H1 (cell line): Measurements from ENCODE around the gene VEZT. TPM values are rescaled to one million over a fixed set of nuclear protein-coding genes. Genes with fewer than 3 reads are reported as not detected.

Experiments used
- CTCF ChIA-PET: fragments of 300-600 bp; sonication (Branson Sonifier 250); formaldehyde crosslinking; loops from one replicate; lab custom pipeline; 2021; ENCODE audit not compliant: partially characterized antibody; lab: Charles Lee
- POLR2A ChIA-PET: fragments of 300-600 bp; sonication (Branson Sonifier 250); formaldehyde crosslinking; loops from one replicate; lab custom pipeline; 2021; ENCODE audit warnings: inconsistent platforms; ENCODE audit not compliant: partially characterized antibody; lab: Charles Lee
- DNase-seq, 2 experiments: peaks; one replicate each; pipeline versions ENCODE4 v3.0.0 to v3.0.0-alpha.2; 2010 to 2022; ENCODE audit warnings: low spot score in 2 of 2, low read depth in 1 of 2, mixed read lengths in 1 of 2
- FAIRE-seq: peaks from 2 replicates; lab custom pipeline; 2011; peaks lifted over from hg19 to GRCh38; lab: Jason Lieb, UNC
- H2AFZ ChIP-seq: 2 replicates; pipeline ENCODE4 v1.8.1; 2012; ENCODE audit warnings: low read length, inconsistent platforms
- H2AK5ac ChIP-seq: 2 replicates; pipeline ENCODE4 v1.6.1; 2013; ENCODE audit warnings: low read depth, low read length
- H2BK120ac ChIP-seq: replicated peaks from 2 replicates; pipeline ENCODE3; 2013; ENCODE audit warnings: low read depth, low read length, inconsistent platforms
- H2BK12ac ChIP-seq: 2 replicates; pipeline ENCODE4 v1.6.1; 2013; ENCODE audit warnings: low read depth, low read length
- H2BK15ac ChIP-seq: 2 replicates; pipeline ENCODE4 v1.6.1; 2013; ENCODE audit warnings: low read length
- H2BK20ac ChIP-seq: 2 replicates; pipeline ENCODE4 v1.6.1; 2013; ENCODE audit warnings: low read length
- H2BK5ac ChIP-seq: 2 replicates; pipeline ENCODE4 v1.6.1; 2013; ENCODE audit warnings: low read depth, low read length
- H3K14ac ChIP-seq: 2 replicates; pipeline ENCODE4 v1.6.1; 2013; ENCODE audit warnings: inconsistent platforms; ENCODE audit not compliant: insufficient read length
- H3K18ac ChIP-seq: 2 replicates; pipeline ENCODE4 v1.6.1; 2013; ENCODE audit warnings: low read length; ENCODE audit errors: extremely low read depth
- H3K23ac ChIP-seq: 2 replicates; pipeline ENCODE4 v1.6.1; 2013; ENCODE audit warnings: inconsistent platforms; ENCODE audit not compliant: insufficient read length
- H3K23me2 ChIP-seq: 2 replicates; pipeline ENCODE4 v1.6.1; 2013; ENCODE audit warnings: low read depth, low read length
- H3K27ac ChIP-seq: 2 replicates; pipeline ENCODE4 v1.6.1; 2011; ENCODE audit warnings: low read depth, low read length, inconsistent platforms
- H3K27me3 ChIP-seq, 4 experiments: replicated peaks in 1 of 4; 1 replicate in 1 of 4; 2 replicates in 3 of 4; pipeline versions ENCODE4 v1.6.1 to v1.8.1; 2011 to 2013; ENCODE audit warnings: low read length in 3 of 4, mild to moderate bottlenecking in 3 of 4, inconsistent platforms in 2 of 4, mixed read lengths in 2 of 4, moderate library complexity in 1 of 4; ENCODE audit not compliant: control insufficient read depth in 3 of 4, insufficient read depth in 3 of 4; ENCODE audit errors: extremely low read depth in 1 of 4
- H3K36me3 ChIP-seq, 4 experiments: 2 replicates each; pipeline versions ENCODE4 v1.6.1 to v1.8.1; 2011 to 2013; ENCODE audit warnings: mild to moderate bottlenecking in 4 of 4, low read length in 3 of 4, moderate library complexity in 2 of 4, control low read depth in 1 of 4, inconsistent platforms in 1 of 4; ENCODE audit not compliant: insufficient read depth in 4 of 4, control insufficient read depth in 2 of 4
- H3K4ac ChIP-seq: replicated peaks from 2 replicates; pipeline ENCODE3; 2013; ENCODE audit warnings: low read length, low read depth, mixed read lengths, inconsistent platforms; ENCODE audit not compliant: insufficient read length
- H3K4me1 ChIP-seq, 4 experiments: replicated peaks in 1 of 4; 1 replicate in 1 of 4; 2 replicates in 3 of 4; pipeline versions ENCODE4 v1.6.1 to v1.8.1; 2011 to 2013; ENCODE audit warnings: low read length in 3 of 4, inconsistent platforms in 2 of 4, mixed read lengths in 1 of 4; ENCODE audit not compliant: insufficient read depth in 4 of 4, control insufficient read depth in 3 of 4
- H3K4me2 ChIP-seq, 2 experiments: 2 replicates each; pipeline versions ENCODE4 v1.6.1 to v1.8.1; 2011 to 2013; ENCODE audit warnings: low read depth in 2 of 2, low read length in 2 of 2, control low read depth in 1 of 2, inconsistent platforms in 1 of 2, mild to moderate bottlenecking in 1 of 2; ENCODE audit not compliant: insufficient read depth in 1 of 2
- H3K4me3 ChIP-seq, 4 experiments: fragments of 200-600, 300-600 bp in 1 of 4; sonication (generic), shearing (Covaris generic), sonication (Bioruptor Twin) in 1 of 4; 2 replicates each; pipeline versions ENCODE4 v1.5.1 to v1.8.1; 2011 to 2016; ENCODE audit warnings: low read length in 4 of 4, low read depth in 3 of 4, control low read depth in 2 of 4, inconsistent platforms in 2 of 4, mild to moderate bottlenecking in 2 of 4, mixed read lengths in 1 of 4, moderate library complexity in 1 of 4; ENCODE audit not compliant: insufficient read depth in 2 of 4; ENCODE audit errors: extremely low read depth in 1 of 4
- H3K56ac ChIP-seq: replicated peaks from 2 replicates; pipeline ENCODE3; 2013; ENCODE audit warnings: low read depth, mild to moderate bottlenecking, mixed read lengths, low read length, inconsistent platforms; ENCODE audit not compliant: insufficient read length
- H3K79me1 ChIP-seq: 2 replicates; pipeline ENCODE4 v1.6.1; 2013; ENCODE audit warnings: low read depth, low read length, control low read depth
- H3K79me2 ChIP-seq, 2 experiments: 2 replicates each; pipeline versions ENCODE4 v1.6.1 to v1.8.1; 2012 to 2013; ENCODE audit warnings: low read length in 2 of 2, mild to moderate bottlenecking in 2 of 2, inconsistent platforms in 1 of 2; ENCODE audit not compliant: insufficient read depth in 2 of 2, control insufficient read depth in 1 of 2
- H3K9ac ChIP-seq, 4 experiments: replicated peaks in 1 of 4; 1 replicate in 1 of 4; 2 replicates in 3 of 4; pipeline versions ENCODE4 v1.6.1 to v1.8.1; 2011 to 2013; ENCODE audit warnings: low read depth in 3 of 4, low read length in 3 of 4, control low read depth in 2 of 4, mild to moderate bottlenecking in 2 of 4, moderate library complexity in 2 of 4, inconsistent platforms in 1 of 4; ENCODE audit errors: extremely low read depth in 1 of 4
- H3K9me3 ChIP-seq, 2 experiments: 2 replicates each; pipeline versions ENCODE4 v1.6.1 to v1.8.1; 2012 to 2013; ENCODE audit warnings: mild to moderate bottlenecking in 2 of 2, moderate library complexity in 2 of 2, control low read depth in 1 of 2, inconsistent platforms in 1 of 2, low read depth in 1 of 2, low read length in 1 of 2, mixed read lengths in 1 of 2; ENCODE audit not compliant: insufficient read depth in 2 of 2
- H4K20me1 ChIP-seq, 2 experiments: replicated peaks in 1 of 2; 2 replicates each; pipeline versions ENCODE3 to v1.8.1; 2011 to 2013; ENCODE audit warnings: inconsistent platforms in 2 of 2, low read length in 2 of 2, mild to moderate bottlenecking in 1 of 2; ENCODE audit not compliant: insufficient read depth in 2 of 2, control insufficient read depth in 1 of 2
- H4K5ac ChIP-seq: 2 replicates; pipeline ENCODE4 v1.6.1; 2013; ENCODE audit warnings: low read length, low read depth, mixed read lengths, inconsistent platforms; ENCODE audit not compliant: insufficient read length
- H4K8ac ChIP-seq: 2 replicates; pipeline ENCODE4 v1.8.0; 2013; ENCODE audit warnings: mild to moderate bottlenecking, moderate library complexity, low read length, inconsistent platforms; ENCODE audit not compliant: insufficient read depth; ENCODE audit errors: extremely low read depth
- H4K91ac ChIP-seq: replicated peaks from 2 replicates; pipeline ENCODE3; 2013; ENCODE audit warnings: low read length, mixed read lengths, inconsistent platforms; ENCODE audit not compliant: insufficient read length
- BRCA1 ChIP-seq: IDR thresholded peaks from 2 replicates; pipeline ENCODE4 v1.6.1; 2012; ENCODE audit warnings: low read depth, low read length, improper control_type of control experiment
- CBX5 ChIP-seq: fragments of 300-800, 300-1000 bp; sonication (generic); IDR thresholded peaks from 2 replicates; pipeline ENCODE4 v1.7.1; 2016; ENCODE audit warnings: antibody characterized with exemption, low read length, low read depth
- CBX8 ChIP-seq: fragments of 300-800, 300-1000 bp; sonication (generic); IDR thresholded peaks from 2 replicates; pipeline ENCODE4 v1.7.1; 2016; ENCODE audit warnings: low read depth, low read length, borderline replicate concordance
- CHD2 ChIP-seq: IDR thresholded peaks from 2 replicates; pipeline ENCODE4 v1.6.1; 2012; ENCODE audit warnings: low read length, improper control_type of control experiment
- CREB1 ChIP-seq: IDR thresholded peaks from 2 replicates; pipeline ENCODE4 v1.6.1; 2012; ENCODE audit warnings: inconsistent platforms
- EZH2 ChIP-seq: fragments of 200-600 bp; sonication (generic); IDR thresholded peaks from 2 replicates; pipeline ENCODE4 v1.7.1; 2012; ENCODE audit warnings: low read depth, mild to moderate bottlenecking, moderate library complexity, low read length, inconsistent platforms; ENCODE audit not compliant: severe bottlenecking
- FOSL1 ChIP-seq: IDR thresholded peaks from 2 replicates; pipeline ENCODE4 v1.6.1; 2011; ENCODE audit warnings: mild to moderate bottlenecking, low read depth, low read length, moderate library complexity; ENCODE audit not compliant: insufficient read depth
- JUN ChIP-seq: IDR thresholded peaks from 2 replicates; pipeline ENCODE4 v1.6.1; 2011; ENCODE audit warnings: low read depth, mild to moderate bottlenecking, improper control_type of control experiment, low read length
- KDM4A ChIP-seq: IDR thresholded peaks from one replicate; pipeline ENCODE4 v1.7.1; 2012; ENCODE audit warnings: low read depth, mild to moderate bottlenecking, moderate library complexity, low read length, inconsistent platforms; ENCODE audit not compliant: severe bottlenecking
- MAFK ChIP-seq: IDR thresholded peaks from 2 replicates; pipeline ENCODE4 v1.6.1; 2012; ENCODE audit warnings: low read depth, mild to moderate bottlenecking, improper control_type of control experiment, low read length
- NANOG ChIP-seq: IDR thresholded peaks from 2 replicates; pipeline ENCODE4 v1.6.1; 2011; ENCODE audit warnings: low read length, low read depth, mild to moderate bottlenecking, inconsistent platforms; ENCODE audit not compliant: insufficient read depth, poor library complexity, severe bottlenecking
- NRF1 ChIP-seq: IDR thresholded peaks from 2 replicates; pipeline ENCODE4 v1.6.1; 2011; ENCODE audit warnings: mild to moderate bottlenecking, low read depth, low read length, improper control_type of control experiment
- POLR2A ChIP-seq, 2 experiments: IDR thresholded peaks; 1 replicate in 1 of 2; 2 replicates in 1 of 2; pipeline ENCODE4 v1.6.1; 2011; ENCODE audit warnings: low read depth in 2 of 2, low read length in 2 of 2, mild to moderate bottlenecking in 2 of 2; ENCODE audit errors: control extremely low read depth in 1 of 2
- SP2 ChIP-seq: IDR thresholded peaks from 2 replicates; pipeline ENCODE4 v1.6.1; 2012; ENCODE audit warnings: mild to moderate bottlenecking, low read length, inconsistent platforms
- SUZ12 ChIP-seq: fragments of 200-600 bp; sonication (generic); IDR thresholded peaks from 2 replicates; pipeline ENCODE4 v1.6.1; 2012; ENCODE audit warnings: mild to moderate bottlenecking, inconsistent platforms, low read length, moderate library complexity, mixed read lengths
- WGBS, 2 experiments: shearing (Covaris generic) in 1 of 2; methylation state at CpG; one replicate each; pipeline versions ENCODE4 v1.1.6 to v1.1.7; 2013 to 2015; ENCODE audit warnings: low lambda C conversion rate in 2 of 2, mixed read lengths in 2 of 2, inconsistent platforms in 1 of 2, low coverage in 1 of 2, missing lambda C conversion rate in 1 of 2; ENCODE audit not compliant: insufficient replicate concordance in 2 of 2, insufficient coverage in 1 of 2, insufficient read length in 1 of 2; ENCODE audit errors: extremely low coverage in 1 of 2, missing lambda C conversion rate in 1 of 2; 5-methylcytosine and 5-hydroxymethylcytosine counted together
- polyA plus RNA-seq, 7 experiments: library from polyadenylated mRNA; depleted of rRNA in 3 of 7; stranded (reverse) in 5 of 7; unstranded in 2 of 7; fragments of >200 nt in 5 of 7; fragments of 200-250 nt in 2 of 7; gene quantifications; 1 replicate in 5 of 7; 2 replicates in 1 of 7; 4 replicates in 1 of 7; pipeline versions ENCODE4 v1.2.1 to v1.2.3, GENCODE V29; 2011 to 2013; ENCODE audit warnings: missing spikeins in 2 of 7, mixed read lengths in 2 of 7
- total RNA-seq: library from RNA; stranded (reverse); fragmentation: NEBNext Ultra II Directional; extraction: Animal tissue kit (Norgen Biotek cat#: 25700); gene quantifications from 2 replicates; pipeline ENCODE4 v1.2.1, GENCODE V29; 2021

VEZT gene
- total and polyA plus RNA-seq, 2 of the 8 experiments (the other 6 are each of a cell fraction or from before 2014, with no cell fraction given): 44.0 to 56.1 TPM

- Histone ChIP-seq H3K4me1 (peaks cover 0 to 5% (median 0%) of the 10 kb centered on the region in 4 experiments; a peak in 3 of 7 replicates), H2BK5ac (no peak overlapping the region), H4K5ac (no peak overlapping the region), H3K4ac (no peak overlapping the region), H4K8ac (no peak overlapping the region), H3K4me3 (no peak overlapping the region), H3K23ac (no peak overlapping the region), H2BK20ac (no peak overlapping the region), H2AK5ac (no peak overlapping the region), H2BK12ac (no peak overlapping the region), H3K79me1 (peaks cover 12% of the 10 kb centered on the region), H3K27ac (no peak overlapping the region), H4K20me1 (peaks cover 0 to 6% of the 10 kb centered on the region in 2 experiments), H3K27me3 (no peaks in the 10 kb centered on the region), H3K4me2 (0 out of 4 replicates have a peak overlapping the region, but pooled peaks of 1 of the 2 experiments have one; percentile 2), H3K9me3 (no peaks in the 10 kb centered on the region), H3K9ac (no peak overlapping the region), H2BK120ac (no peak overlapping the region), H4K91ac (no peak overlapping the region), H2AFZ (no peak overlapping the region), H2BK15ac (no peak overlapping the region), H3K56ac (no peak overlapping the region), H3K23me2 (peaks cover 7% of the 10 kb centered on the region), H3K36me3 (peaks cover 0 to 14% (median 3%) of the 10 kb centered on the region in 4 experiments; a peak in 4 of 8 replicates), H3K79me2 (peaks cover 12 to 88% of the 10 kb centered on the region in 2 experiments), H3K14ac (no peak overlapping the region), H3K18ac (no peak overlapping the region)
- DNase-seq (no peak), FAIRE-seq (no peak)
- ChIA-PET POLR2A (interaction anchor here (0.7 to 9.0 kb wide), 3 partner anchors 9 to 14 kb away, joined by 3 to 89 read pairs (median 3); no protein-coding TSS in a partner anchor), CTCF (no interaction called here)
- WGBS, 2 experiments: 94% methylated on average over 4 of the region's 4 CpGs; no CpG with 5 or more reads in 1 of the 2 experiments
- no peak for TF ChIP-seq NANOG
- TF ChIP-seq POLR2A (IDR thresholded peaks at IDR 0.05; ENCODE audit: control extremely low read depth in 1 of 2, low read depth in 2 of 2, low read length in 2 of 2): no peak
- no peak for TF ChIP-seq BRCA1
- TF ChIP-seq SP2: no peak
- TF ChIP-seq KDM4A: no peak
- no peak for TF ChIP-seq SUZ12
- TF ChIP-seq MAFK: no peak
- no peak for TF ChIP-seq NRF1
- no peak for TF ChIP-seq CHD2
- TF ChIP-seq CBX5: no peak
- no peak for TF ChIP-seq JUN
- TF ChIP-seq EZH2: no peak
- TF ChIP-seq FOSL1: no peak
- TF ChIP-seq CREB1: no peak
- TF ChIP-seq CBX8: no peak
These were observed 2.6 kb downstream of the VEZT start for GRCh38 chr12:95220190-95220589.
